CD4-positive, alpha-beta T cell (primary cell): ENCODE measurements around the gene CHRNB2. TPM values are rescaled to one million over a fixed set of nuclear protein-coding genes. Genes with fewer than 3 reads are reported as not detected.
A peak's percentile ranks its signal among the peaks of the same experiment; 100 is the strongest.

ENCODE experiments used
- ATAC-seq: fragments of 200-7000 bp; cut with Tn5 transposase; one replicate; pipeline ENCODE4 v1.10.0; 2022; ENCODE audit warnings: mild to moderate bottlenecking; ENCODE audit not compliant: poor library complexity
- CTCF ChIA-PET: fragments of 350-600 bp; sonication (Branson Sonifier 250); formaldehyde crosslinking; loops from one replicate; lab custom pipeline; 2021; ENCODE audit warnings: antibody characterized with exemption, inconsistent platforms; lab: Charles Lee
- POLR2A ChIA-PET: fragments of 350-600 bp; sonication (Branson Sonifier 250); formaldehyde crosslinking; loops from one replicate; lab custom pipeline; 2021; ENCODE audit warnings: antibody characterized with exemption, inconsistent platforms; lab: Charles Lee
- DNase-seq, 14 experiments: peaks; one replicate each; pipeline ENCODE4 v3.0.0-alpha.2; 2013 to 2020; ENCODE audit warnings: mixed read lengths in 2 of 14
- H3K27ac ChIP-seq, 2 donors: one replicate each; pipeline versions ENCODE4 v1.5.1 to v1.7.0; 2013; ENCODE audit warnings: low read length in 2 of 2, low read depth in 1 of 2, mild to moderate bottlenecking in 1 of 2
- H3K27me3 ChIP-seq, 2 experiments: 1 replicate in 1 of 2; 2 replicates in 1 of 2; pipeline versions ENCODE4 v1.6.1 to v1.7.0; 2013; ENCODE audit warnings: low read length in 2 of 2, control low read depth in 1 of 2, mild to moderate bottlenecking in 1 of 2, moderate library complexity in 1 of 2; ENCODE audit not compliant: insufficient read depth in 2 of 2, control insufficient read depth in 1 of 2
- H3K36me3 ChIP-seq: one replicate; pipeline ENCODE4 v1.6.1; 2013; ENCODE audit warnings: low read length, control low read depth; ENCODE audit not compliant: insufficient read depth
- H3K4me1 ChIP-seq: one replicate; pipeline ENCODE4 v1.6.1; 2013; ENCODE audit warnings: low read length, control low read depth; ENCODE audit not compliant: insufficient read depth
- H3K4me3 ChIP-seq: one replicate; pipeline ENCODE4 v1.5.1; 2013; ENCODE audit warnings: mild to moderate bottlenecking, low read length, moderate library complexity
- H3K9me3 ChIP-seq, 2 experiments: 1 replicate in 1 of 2; 2 replicates in 1 of 2; pipeline versions ENCODE4 v1.6.1 to v1.7.0; 2013; ENCODE audit warnings: low read length in 2 of 2, mild to moderate bottlenecking in 2 of 2, control low read depth in 1 of 2, moderate library complexity in 1 of 2; ENCODE audit not compliant: control insufficient read depth in 1 of 2, insufficient read depth in 1 of 2
- H3K27ac Mint-ChIP-seq: one replicate; pipeline ENCODE4 v1.8.0; 2020; ENCODE audit warnings: mixed read lengths
- H3K27me3 Mint-ChIP-seq: one replicate; pipeline ENCODE4 v1.8.0; 2021; ENCODE audit warnings: mixed read lengths
- H3K36me3 Mint-ChIP-seq: one replicate; pipeline ENCODE4 v1.8.0; 2021; ENCODE audit warnings: low read depth, mixed read lengths
- H3K4me1 Mint-ChIP-seq: one replicate; pipeline ENCODE4 v1.8.0; 2021; ENCODE audit warnings: low read depth, mixed read lengths
- H3K4me3 Mint-ChIP-seq: one replicate; pipeline ENCODE4 v1.8.0; 2020; ENCODE audit warnings: mild to moderate bottlenecking, mixed read lengths
- H3K9me3 Mint-ChIP-seq: one replicate; pipeline ENCODE4 v1.8.0; 2020; ENCODE audit warnings: mixed read lengths
- intact Hi-C, 2 experiments: fragments of 100-400 bp; cut with DNase I in 1 of 2; cut with micrococcal nuclease in 1 of 2; formaldehyde crosslinking; loops; one replicate each; pipeline versions ENCODE4 v1.15.1 to v1.9.0; 2023 to 2025; cut with DNase I, micrococcal nuclease
- total RNA-seq, 174 experiments: library from RNA in 2 of 174; stranded (reverse) in 2 of 174; gene quantifications; one replicate each; pipeline ENCODE4 v1.2.3 and lab custom pipeline; 2021 to 2026
- TF ChIP-seq, protein P1 (sequence below): fragments of 200-600 bp; IDR thresholded peaks from one replicate; pipeline ENCODE4 v1.8.0; 2022; ENCODE audit warnings: antibody characterized with exemption, mild to moderate bottlenecking

Gene CHRNB2
- total RNA-seq, 2 experiments from 2014 or later: not detected

DNA sequence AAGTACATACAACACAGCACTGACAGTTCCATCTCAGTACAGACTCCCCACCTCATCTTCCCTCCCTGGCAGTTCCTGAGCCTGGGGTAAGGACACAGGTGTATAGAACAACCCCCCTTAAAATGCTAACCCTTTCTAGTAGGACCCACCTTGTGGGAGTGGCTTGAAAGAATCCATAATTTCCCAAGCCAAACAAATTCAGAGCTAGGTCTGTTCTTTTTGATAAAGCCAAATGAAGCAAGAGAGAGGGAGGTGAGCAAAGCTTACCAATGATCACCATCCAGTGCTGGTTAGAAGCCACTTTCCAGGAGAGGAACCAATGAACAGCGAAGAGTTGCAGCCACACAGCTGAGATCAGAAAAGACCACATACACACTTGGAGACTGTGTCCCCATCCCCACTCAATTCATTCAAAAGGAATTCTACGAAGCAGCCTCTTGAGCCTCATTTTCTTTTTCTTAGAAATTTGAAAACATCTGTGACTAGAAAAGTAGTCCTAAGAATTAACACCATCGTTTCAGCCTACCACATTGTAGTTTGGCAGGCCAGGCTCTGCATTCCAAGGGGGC is 18.3 kb upstream of the CHRNB2 start:
- Mint-ChIP-seq H3K4me3 (no peak overlapping the region), H3K4me1 (peaks cover 4% of the 10 kb centered on the region), H3K27ac (peak overlapping the region; percentile 27), H3K36me3 (peaks cover 61% of the 10 kb centered on the region), H3K9me3 (no peaks in the 10 kb centered on the region), H3K27me3 (no peaks in the 10 kb centered on the region)
- Histone ChIP-seq H3K36me3 (peaks cover 52% of the 10 kb centered on the region), H3K4me1 (no peaks in the 10 kb centered on the region), H3K27ac (no peak overlapping the region), H3K4me3 (no peak overlapping the region), H3K27me3 (no peaks in the 10 kb centered on the region), H3K9me3 (no peaks in the 10 kb centered on the region)
- DNase-seq (no peak), ATAC-seq (no peak)
- TF ChIP-seq, protein P1, sequence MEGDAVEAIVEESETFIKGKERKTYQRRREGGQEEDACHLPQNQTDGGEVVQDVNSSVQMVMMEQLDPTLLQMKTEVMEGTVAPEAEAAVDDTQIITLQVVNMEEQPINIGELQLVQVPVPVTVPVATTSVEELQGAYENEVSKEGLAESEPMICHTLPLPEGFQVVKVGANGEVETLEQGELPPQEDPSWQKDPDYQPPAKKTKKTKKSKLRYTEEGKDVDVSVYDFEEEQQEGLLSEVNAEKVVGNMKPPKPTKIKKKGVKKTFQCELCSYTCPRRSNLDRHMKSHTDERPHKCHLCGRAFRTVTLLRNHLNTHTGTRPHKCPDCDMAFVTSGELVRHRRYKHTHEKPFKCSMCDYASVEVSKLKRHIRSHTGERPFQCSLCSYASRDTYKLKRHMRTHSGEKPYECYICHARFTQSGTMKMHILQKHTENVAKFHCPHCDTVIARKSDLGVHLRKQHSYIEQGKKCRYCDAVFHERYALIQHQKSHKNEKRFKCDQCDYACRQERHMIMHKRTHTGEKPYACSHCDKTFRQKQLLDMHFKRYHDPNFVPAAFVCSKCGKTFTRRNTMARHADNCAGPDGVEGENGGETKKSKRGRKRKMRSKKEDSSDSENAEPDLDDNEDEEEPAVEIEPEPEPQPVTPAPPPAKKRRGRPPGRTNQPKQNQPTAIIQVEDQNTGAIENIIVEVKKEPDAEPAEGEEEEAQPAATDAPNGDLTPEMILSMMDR: no peak
- ChIA-PET CTCF (interaction anchor here (6.0 kb wide), 1 partner anchor 69 kb away, joined by 43 read pairs; no protein-coding TSS in a partner anchor), POLR2A (no interaction called here)
- intact Hi-C loops: loop anchor here (5.0 to 10.0 kb wide), 2 partner anchors 147 to 224 kb away; partner anchors contain the start of genes AQP10 (in 1 of the 2) and ATP8B2 (in 1 of the 2)

DNA sequence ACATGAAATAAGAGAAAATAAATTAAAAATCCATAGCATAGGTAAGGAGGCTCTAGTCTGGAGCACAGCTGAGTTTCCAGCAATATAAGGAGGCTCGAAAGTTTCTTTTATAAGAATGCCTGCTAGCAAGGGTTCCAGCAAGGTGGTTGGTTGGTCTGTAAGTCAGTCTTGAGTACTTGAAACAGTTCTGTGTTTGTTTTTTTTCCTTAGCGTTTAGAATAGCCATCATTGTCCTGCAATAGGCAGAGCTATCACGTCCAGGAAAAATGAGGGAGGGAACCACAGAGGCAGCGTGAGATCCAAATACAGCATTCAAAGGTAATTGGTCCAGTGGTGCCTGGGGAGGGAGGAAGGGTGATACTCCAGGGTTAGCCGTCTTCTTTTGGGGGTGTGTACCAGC is 17.5 kb upstream of the CHRNB2 start:
- H3K4me3 ChIP-seq: no peak overlapping the region
- peaks cover 8% of the 10 kb centered on the region for H3K4me1 Mint-ChIP-seq
- H3K36me3 Mint-ChIP-seq: peaks cover 69% of the 10 kb centered on the region
- H3K36me3 ChIP-seq: peaks cover 60% of the 10 kb centered on the region
- no peak overlapping the region for H3K27ac ChIP-seq
- H3K9me3 Mint-ChIP-seq: no peaks in the 10 kb centered on the region
- H3K4me1 ChIP-seq: peaks cover 6% of the 10 kb centered on the region
- ATAC-seq (no peak), DNase-seq (no peak)
- CTCF ChIA-PET: interaction anchor here (6.0 kb wide), 1 partner anchor 69 kb away, joined by 43 read pairs; no protein-coding TSS in a partner anchor
- H3K27me3 ChIP-seq: no peaks in the 10 kb centered on the region
- POLR2A ChIA-PET: no interaction called here
- intact Hi-C loops: loop anchor here in 1 of 2 experiments (10.0 kb wide), 2 partner anchors 355 to 535 kb away; partner anchors contain the start of gene TPM3
- H3K4me3 Mint-ChIP-seq: no peak overlapping the region
- TF ChIP-seq, protein P1: no peak
- H3K27ac Mint-ChIP-seq: no peak overlapping the region
- no peaks in the 10 kb centered on the region for H3K9me3 ChIP-seq
- H3K27me3 Mint-ChIP-seq: no peaks in the 10 kb centered on the region

DNA sequence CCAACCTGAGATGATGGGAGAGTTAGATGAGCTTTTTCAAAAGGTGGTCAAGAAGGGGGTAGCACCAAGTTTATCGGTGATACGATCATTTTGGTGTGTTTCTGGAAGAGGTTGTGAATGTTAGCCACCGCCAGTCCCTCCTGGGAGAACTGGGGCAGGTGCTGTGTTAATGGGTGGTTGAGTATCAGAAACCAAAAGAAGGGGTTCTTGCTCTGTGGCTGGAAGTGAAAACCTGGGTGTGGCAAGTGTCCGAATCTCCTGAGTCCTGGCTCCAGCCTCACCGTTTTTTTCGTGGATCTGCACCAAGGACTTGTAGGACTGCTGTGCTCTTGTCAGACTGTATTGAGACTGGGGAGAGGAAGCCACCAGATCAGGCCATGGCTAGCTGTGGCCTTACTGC is 16.9 kb upstream of the CHRNB2 start:
- DNase-seq: no peak
- H3K27ac Mint-ChIP-seq: no peak overlapping the region
- Histone ChIP-seq H3K27me3 (no peaks in the 10 kb centered on the region), H3K4me1 (peaks cover 12% of the 10 kb centered on the region), H3K4me3 (no peak overlapping the region), H3K27ac (no peak overlapping the region), H3K36me3 (peaks cover 66% of the 10 kb centered on the region), H3K9me3 (no peaks in the 10 kb centered on the region)
- peaks cover 75% of the 10 kb centered on the region for H3K36me3 Mint-ChIP-seq
- intact Hi-C loops: loop anchor here in 1 of 2 experiments (10.0 kb wide), 2 partner anchors 356 to 534 kb away; partner anchors contain the start of gene TPM3
- ChIA-PET CTCF (interaction anchor here (0.5 to 6.0 kb wide), 2 partner anchors 62 to 70 kb away, joined by 4 to 43 read pairs; no protein-coding TSS in a partner anchor), POLR2A (no interaction called here)
- no peaks in the 10 kb centered on the region for H3K9me3 Mint-ChIP-seq
- no peak for ATAC-seq
- no peaks in the 10 kb centered on the region for H3K27me3 Mint-ChIP-seq
- no peak overlapping the region for H3K4me3 Mint-ChIP-seq
- peaks cover 14% of the 10 kb centered on the region for H3K4me1 Mint-ChIP-seq
- TF ChIP-seq, protein P1: no peak
